ENCODE data around the gene BAMBI. TPM values are rescaled to one million over a fixed set of nuclear protein-coding genes. Genes with fewer than 3 reads are reported as not detected.

The BAMBI gene
- total RNA-seq, 1 donor from 2014 or later, result 50.6 TPM

DNA sequence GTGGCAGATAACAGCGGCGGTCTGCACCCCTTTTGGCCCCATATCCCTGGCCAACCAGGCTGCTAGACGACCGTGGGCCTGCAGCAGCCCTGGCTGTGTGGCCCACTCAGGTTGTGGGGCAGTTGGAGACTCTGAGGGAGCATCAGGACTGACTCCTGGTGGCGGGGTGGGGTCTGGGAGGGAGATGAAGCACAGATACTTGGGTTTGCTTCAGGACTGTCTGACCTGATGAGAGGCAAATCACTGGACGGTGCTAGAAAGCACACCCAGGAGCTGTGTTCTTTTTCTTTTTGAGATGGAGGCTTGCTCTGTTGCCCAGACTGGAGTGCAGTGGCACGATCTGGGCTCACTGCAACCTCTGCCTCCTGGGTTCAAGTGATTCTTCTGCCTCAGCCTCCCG lies 28.2 kb downstream of the BAMBI start:
- no peak overlapping the region for H3K4me3 ChIP-seq (ENCODE audit: insufficient read depth, low read depth, low read length)
- H3K27ac Mint-ChIP-seq (ENCODE audit: unreplicated experiment), result no peak overlapping the region
- no peak overlapping the region for H3K27ac ChIP-seq (ENCODE audit: low read depth, low read length)
- no peaks in the 10 kb centered on the region for H3K4me1 ChIP-seq (ENCODE audit: insufficient read depth, low read length)
- FAIRE-seq (no peak), DNase-seq (ENCODE audit: low read depth) (no peak)
- peaks cover 2% of the 10 kb centered on the region for H3K9me3 Mint-ChIP-seq (ENCODE audit: unreplicated experiment)
- H3K9ac ChIP-seq (ENCODE audit: low read length), result no peak overlapping the region
- H4K20me1 ChIP-seq (ENCODE audit: insufficient read depth, low read length), result no peaks in the 10 kb centered on the region
- peaks cover 8% of the 10 kb centered on the region for H3K27me3 Mint-ChIP-seq (ENCODE audit: low read depth, unreplicated experiment)
- H3K4me1 Mint-ChIP-seq (ENCODE audit: low read depth, unreplicated experiment), result peaks cover 8% of the 10 kb centered on the region
- H3K36me3 ChIP-seq (ENCODE audit: insufficient read depth, low read length), result no peaks in the 10 kb centered on the region
- H3K36me3 Mint-ChIP-seq (ENCODE audit: low read depth, unreplicated experiment), result no peaks in the 10 kb centered on the region
- H3K9me3 ChIP-seq (ENCODE audit: insufficient read depth, low read depth, low read length), result no peaks in the 10 kb centered on the region
- no peak overlapping the region for H3K4me3 Mint-ChIP-seq (ENCODE audit: unreplicated experiment)
- H3K79me2 ChIP-seq (ENCODE audit: insufficient read depth, low read length), result no peaks in the 10 kb centered on the region
- H3K4me2 ChIP-seq (ENCODE audit: low read length), result no peak overlapping the region
- no peak for TF ChIP-seq EZH2 (IDR thresholded peaks at IDR 0.05; ENCODE audit: insufficient read depth, low read length)
- TF ChIP-seq, protein P1, sequence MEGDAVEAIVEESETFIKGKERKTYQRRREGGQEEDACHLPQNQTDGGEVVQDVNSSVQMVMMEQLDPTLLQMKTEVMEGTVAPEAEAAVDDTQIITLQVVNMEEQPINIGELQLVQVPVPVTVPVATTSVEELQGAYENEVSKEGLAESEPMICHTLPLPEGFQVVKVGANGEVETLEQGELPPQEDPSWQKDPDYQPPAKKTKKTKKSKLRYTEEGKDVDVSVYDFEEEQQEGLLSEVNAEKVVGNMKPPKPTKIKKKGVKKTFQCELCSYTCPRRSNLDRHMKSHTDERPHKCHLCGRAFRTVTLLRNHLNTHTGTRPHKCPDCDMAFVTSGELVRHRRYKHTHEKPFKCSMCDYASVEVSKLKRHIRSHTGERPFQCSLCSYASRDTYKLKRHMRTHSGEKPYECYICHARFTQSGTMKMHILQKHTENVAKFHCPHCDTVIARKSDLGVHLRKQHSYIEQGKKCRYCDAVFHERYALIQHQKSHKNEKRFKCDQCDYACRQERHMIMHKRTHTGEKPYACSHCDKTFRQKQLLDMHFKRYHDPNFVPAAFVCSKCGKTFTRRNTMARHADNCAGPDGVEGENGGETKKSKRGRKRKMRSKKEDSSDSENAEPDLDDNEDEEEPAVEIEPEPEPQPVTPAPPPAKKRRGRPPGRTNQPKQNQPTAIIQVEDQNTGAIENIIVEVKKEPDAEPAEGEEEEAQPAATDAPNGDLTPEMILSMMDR (IDR thresholded peaks at IDR 0.05; ENCODE audit: insufficient read depth, low read depth, low read length), result no peak
- no peaks in the 10 kb centered on the region for H3K27me3 ChIP-seq (ENCODE audit: insufficient read depth, low read length)
- no peak overlapping the region for H2AFZ ChIP-seq (ENCODE audit: low read depth, low read length)

GRCh38 chr10:28709001-28709710 lies 31.8 kb downstream of the BAMBI start:
- H3K4me3 ChIP-seq (ENCODE audit: insufficient read depth, low read depth, low read length), result no peak overlapping the region
- H3K36me3 Mint-ChIP-seq (ENCODE audit: low read depth, unreplicated experiment), result no peaks in the 10 kb centered on the region
- no peak overlapping the region for H3K27ac ChIP-seq (ENCODE audit: low read depth, low read length)
- peaks cover 7% of the 10 kb centered on the region for H3K27me3 Mint-ChIP-seq (ENCODE audit: low read depth, unreplicated experiment)
- no peaks in the 10 kb centered on the region for H3K9me3 Mint-ChIP-seq (ENCODE audit: unreplicated experiment)
- H3K9me3 ChIP-seq (ENCODE audit: insufficient read depth, low read depth, low read length), result no peaks in the 10 kb centered on the region
- no peaks in the 10 kb centered on the region for H3K4me1 ChIP-seq (ENCODE audit: insufficient read depth, low read length)
- H4K20me1 ChIP-seq (ENCODE audit: insufficient read depth, low read length), result no peaks in the 10 kb centered on the region
- H3K4me2 ChIP-seq (ENCODE audit: low read length), result no peak overlapping the region
- DNase-seq (ENCODE audit: low read depth), result no peak
- H3K9ac ChIP-seq (ENCODE audit: low read length), result no peak overlapping the region
- no peaks in the 10 kb centered on the region for H3K79me2 ChIP-seq (ENCODE audit: insufficient read depth, low read length)
- no peak for FAIRE-seq
- H3K27ac Mint-ChIP-seq (ENCODE audit: unreplicated experiment), result no peak overlapping the region
- H2AFZ ChIP-seq (ENCODE audit: low read depth, low read length), result no peak overlapping the region
- no peaks in the 10 kb centered on the region for H3K27me3 ChIP-seq (ENCODE audit: insufficient read depth, low read length)
- TF ChIP-seq, protein P1 (IDR thresholded peaks at IDR 0.05; ENCODE audit: insufficient read depth, low read depth, low read length), result no peak
- TF ChIP-seq EZH2 (IDR thresholded peaks at IDR 0.05; ENCODE audit: insufficient read depth, low read length), result no peak
- H3K4me1 Mint-ChIP-seq (ENCODE audit: low read depth, unreplicated experiment), result peaks cover 8% of the 10 kb centered on the region
- no peak overlapping the region for H3K4me3 Mint-ChIP-seq (ENCODE audit: unreplicated experiment)
- no peaks in the 10 kb centered on the region for H3K36me3 ChIP-seq (ENCODE audit: insufficient read depth, low read length)

DNA sequence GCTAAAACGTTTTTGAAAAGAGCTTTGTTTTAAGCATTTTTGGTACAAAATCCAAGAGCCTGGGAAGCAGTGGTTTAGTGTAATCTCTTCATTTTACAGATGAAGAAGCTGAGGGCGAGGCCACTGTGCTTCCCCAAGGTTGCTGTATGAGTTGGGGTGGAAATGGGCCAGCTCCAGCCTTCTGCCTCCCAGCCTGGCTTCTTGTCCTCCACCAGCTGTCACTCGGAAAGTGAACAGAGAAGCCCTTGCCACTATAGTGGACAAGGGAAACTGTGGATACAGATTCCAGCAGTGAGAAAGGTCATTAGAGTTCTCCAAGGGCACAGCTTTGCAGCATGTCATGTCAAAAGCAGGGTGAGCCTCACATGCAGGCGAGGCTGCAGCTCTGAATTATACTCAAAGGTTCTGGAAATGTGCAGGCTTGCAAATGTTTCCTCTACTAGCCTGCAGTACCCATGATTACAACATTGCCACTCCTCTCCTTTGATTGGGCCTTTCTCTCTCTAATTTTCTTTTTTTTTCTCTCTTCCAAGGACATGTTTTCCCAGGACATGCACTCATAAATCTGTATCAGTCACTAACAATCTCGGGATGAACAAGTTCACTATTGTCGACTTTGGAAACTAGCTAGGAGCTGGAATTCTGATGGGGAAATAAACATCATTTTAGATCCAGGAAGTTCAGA lies 33.0 kb downstream of the BAMBI start:
- Histone ChIP-seq H2AFZ (ENCODE audit: low read depth, low read length) (no peak overlapping the region), H3K9me3 (ENCODE audit: insufficient read depth, low read depth, low read length) (no peaks in the 10 kb centered on the region), H3K4me2 (ENCODE audit: low read length) (no peak overlapping the region), H3K79me2 (ENCODE audit: insufficient read depth, low read length) (no peaks in the 10 kb centered on the region), H3K9ac (ENCODE audit: low read length) (no peak overlapping the region), H3K4me3 (ENCODE audit: insufficient read depth, low read depth, low read length) (no peak overlapping the region), H4K20me1 (ENCODE audit: insufficient read depth, low read length) (no peaks in the 10 kb centered on the region), H3K36me3 (ENCODE audit: insufficient read depth, low read length) (no peaks in the 10 kb centered on the region), H3K4me1 (ENCODE audit: insufficient read depth, low read length) (no peaks in the 10 kb centered on the region), H3K27me3 (ENCODE audit: insufficient read depth, low read length) (no peaks in the 10 kb centered on the region), H3K27ac (ENCODE audit: low read depth, low read length) (no peak overlapping the region)
- H3K4me1 Mint-ChIP-seq (ENCODE audit: low read depth, unreplicated experiment), result no peaks in the 10 kb centered on the region
- no peak for FAIRE-seq
- H3K9me3 Mint-ChIP-seq (ENCODE audit: unreplicated experiment), result no peaks in the 10 kb centered on the region
- no peak overlapping the region for H3K4me3 Mint-ChIP-seq (ENCODE audit: unreplicated experiment)
- H3K27me3 Mint-ChIP-seq (ENCODE audit: low read depth, unreplicated experiment), result peaks cover 6% of the 10 kb centered on the region
- H3K36me3 Mint-ChIP-seq (ENCODE audit: low read depth, unreplicated experiment), result no peaks in the 10 kb centered on the region
- no peak for DNase-seq (ENCODE audit: low read depth)
- TF ChIP-seq EZH2 (IDR thresholded peaks at IDR 0.05; ENCODE audit: insufficient read depth, low read length), result no peak
- TF ChIP-seq, protein P1 (IDR thresholded peaks at IDR 0.05; ENCODE audit: insufficient read depth, low read depth, low read length), result no peak
- no peak overlapping the region for H3K27ac Mint-ChIP-seq (ENCODE audit: unreplicated experiment)

All from astrocyte (in vitro differentiated cells and primary cell).